SK-N-SH treated with all-trans-retinoic acid at 6 μM for 48 hours (cell line): ENCODE measurements around the gene PUM1.

ENCODE experiments used
- ATAC-seq: fragments of 200-7000 bp; cut with Tn5 transposase; 3 replicates; pipeline ENCODE4 v1.9.1; 2020; ENCODE audit warnings: mild to moderate bottlenecking, moderate library complexity
- ARNTL ChIP-seq: fragments of 450-650 bp; formaldehyde crosslinking; IDR thresholded peaks from 2 replicates; pipeline ENCODE4 v1.5.0; 2020; ENCODE audit warnings: low read depth, mild to moderate bottlenecking, moderate library complexity, borderline replicate concordance
- BACH2 ChIP-seq: fragments of 250-450 bp; sonication (Bioruptor Pico); IDR thresholded peaks from 2 replicates; pipeline ENCODE4 v1.9.0; 2021; ENCODE audit warnings: mild to moderate bottlenecking, borderline replicate concordance
- CSDC2 ChIP-seq: fragments of 250-450 bp; sonication (Bioruptor Pico); IDR thresholded peaks from 2 replicates; pipeline ENCODE4 v1.5.0; 2020; ENCODE audit warnings: mild to moderate bottlenecking, moderate library complexity
- CSRNP3 ChIP-seq: fragments of 250-450 bp; sonication (Bioruptor Pico); IDR thresholded peaks from 2 replicates; pipeline ENCODE4 v1.5.1; 2021; ENCODE audit warnings: mild to moderate bottlenecking, moderate library complexity
- ESRRG ChIP-seq: fragments of 250-450 bp; sonication (Bioruptor Pico); IDR thresholded peaks from 2 replicates; pipeline ENCODE4 v1.6.1; 2021; ENCODE audit warnings: mild to moderate bottlenecking
- ISL1 ChIP-seq: fragments of 250-450 bp; sonication (Bioruptor Pico); IDR thresholded peaks from 2 replicates; pipeline ENCODE4 v2.1.2; 2022; ENCODE audit warnings: mild to moderate bottlenecking, moderate library complexity
- OSR1 ChIP-seq: fragments of 250-450 bp; sonication (Bioruptor Pico); IDR thresholded peaks from 2 replicates; pipeline ENCODE4 v1.8.0; 2022; ENCODE audit warnings: moderate library complexity, mild to moderate bottlenecking, inconsistent platforms
- PPARA ChIP-seq: fragments of 250-450 bp; sonication (Bioruptor Pico); IDR thresholded peaks from 2 replicates; pipeline ENCODE4 v1.5.0; 2020; ENCODE audit warnings: mild to moderate bottlenecking, borderline replicate concordance
- RARB ChIP-seq: fragments of 250-450 bp; sonication (Bioruptor Pico); IDR thresholded peaks from 2 replicates; pipeline ENCODE4 v1.8.0; 2021; ENCODE audit warnings: mild to moderate bottlenecking, moderate library complexity
- SNAI2 ChIP-seq: fragments of 250-450 bp; sonication (Bioruptor Pico); IDR thresholded peaks from 2 replicates; pipeline ENCODE4 v1.5.0; 2020; ENCODE audit warnings: mild to moderate bottlenecking, moderate library complexity
- TCF4 ChIP-seq: fragments of 250-450 bp; sonication (Bioruptor Pico); IDR thresholded peaks from 2 replicates; pipeline ENCODE4 v1.8.0; 2021; ENCODE audit warnings: mild to moderate bottlenecking, moderate library complexity, borderline replicate concordance
- TOX ChIP-seq: fragments of 250-450 bp; sonication (Bioruptor Pico); IDR thresholded peaks from 2 replicates; pipeline ENCODE4 v1.8.0; 2021; ENCODE audit warnings: mild to moderate bottlenecking, moderate library complexity, borderline replicate concordance
- ZC3H10 ChIP-seq: fragments of 250-450 bp; sonication (Bioruptor Pico); IDR thresholded peaks from 2 replicates; pipeline ENCODE4 v1.5.1; 2021; ENCODE audit warnings: mild to moderate bottlenecking, moderate library complexity
- ZFP30 ChIP-seq: fragments of 450-650 bp; formaldehyde crosslinking; IDR thresholded peaks from 2 replicates; pipeline ENCODE4 v1.5.0; 2022; ENCODE audit warnings: mild to moderate bottlenecking, moderate library complexity
- ZNF565 ChIP-seq: fragments of 450-650 bp; formaldehyde crosslinking; conservative IDR thresholded peaks from 2 replicates; pipeline ENCODE4 v1.5.0; 2020; ENCODE audit warnings: low read depth, mild to moderate bottlenecking, moderate library complexity
- ZNF8 ChIP-seq: fragments of 450-650 bp; formaldehyde crosslinking; IDR thresholded peaks from 2 replicates; pipeline ENCODE4 v1.5.0; 2020; ENCODE audit warnings: mild to moderate bottlenecking, moderate library complexity
- TF ChIP-seq, protein P1 (sequence below): fragments of 250-450 bp; sonication (Bioruptor Pico); IDR thresholded peaks from 2 replicates; pipeline ENCODE4 v1.8.0; 2020; ENCODE audit warnings: mild to moderate bottlenecking, moderate library complexity, borderline replicate concordance
- TF ChIP-seq, protein P2 (sequence below): fragments of 250-450 bp; sonication (Bioruptor Pico); IDR thresholded peaks from 2 replicates; pipeline ENCODE4 v1.5.1; 2020; ENCODE audit warnings: low read depth, mild to moderate bottlenecking, moderate library complexity
- TF ChIP-seq, protein P3 (sequence below): fragments of 250-450 bp; sonication (Bioruptor Pico); IDR thresholded peaks from 2 replicates; pipeline ENCODE4 v1.5.0; 2020; ENCODE audit warnings: mild to moderate bottlenecking, moderate library complexity

The PUM1 gene

DNA sequence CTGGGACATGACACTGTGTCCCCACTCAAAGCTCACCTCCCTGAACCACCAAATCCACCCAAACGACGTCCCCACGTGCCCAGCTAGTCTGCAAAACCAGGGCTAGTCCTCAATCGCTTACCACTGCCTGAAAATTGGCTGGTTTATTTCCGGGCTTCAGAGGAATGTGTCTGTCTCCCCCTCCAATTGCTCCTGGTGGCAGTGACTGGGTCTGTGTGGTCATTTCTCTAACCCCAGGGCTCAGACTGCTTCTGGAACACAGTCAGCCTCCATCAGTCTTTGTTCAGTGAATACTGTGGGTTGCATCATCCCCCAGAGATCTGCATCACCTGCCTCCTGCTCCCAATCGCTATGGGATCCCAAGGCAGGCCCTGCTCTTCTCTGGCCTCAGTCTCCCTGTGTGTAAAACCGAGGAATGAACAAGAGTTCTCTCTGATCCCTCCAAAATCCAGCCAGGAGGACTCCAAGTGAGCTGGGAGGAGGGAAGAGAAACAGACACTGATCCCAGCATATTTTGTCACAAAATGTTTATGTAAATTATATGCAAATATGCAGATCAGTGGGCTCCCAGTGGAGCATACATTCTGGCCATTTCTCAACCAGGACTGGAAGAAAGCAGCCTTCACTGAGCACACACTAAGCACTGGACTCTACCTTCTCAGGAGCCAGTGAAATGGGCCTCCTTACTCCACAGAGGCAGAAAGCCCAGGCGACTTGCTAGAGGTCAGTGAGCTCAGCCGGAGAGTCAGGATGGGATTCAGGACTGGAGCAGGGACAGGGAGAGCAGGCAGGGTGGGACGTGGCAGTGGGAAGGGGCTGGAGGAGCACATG lies 177.8 kb downstream of the PUM1 start:
- ATAC-seq, result peak; percentile 23
- TF ChIP-seq, protein P1, sequence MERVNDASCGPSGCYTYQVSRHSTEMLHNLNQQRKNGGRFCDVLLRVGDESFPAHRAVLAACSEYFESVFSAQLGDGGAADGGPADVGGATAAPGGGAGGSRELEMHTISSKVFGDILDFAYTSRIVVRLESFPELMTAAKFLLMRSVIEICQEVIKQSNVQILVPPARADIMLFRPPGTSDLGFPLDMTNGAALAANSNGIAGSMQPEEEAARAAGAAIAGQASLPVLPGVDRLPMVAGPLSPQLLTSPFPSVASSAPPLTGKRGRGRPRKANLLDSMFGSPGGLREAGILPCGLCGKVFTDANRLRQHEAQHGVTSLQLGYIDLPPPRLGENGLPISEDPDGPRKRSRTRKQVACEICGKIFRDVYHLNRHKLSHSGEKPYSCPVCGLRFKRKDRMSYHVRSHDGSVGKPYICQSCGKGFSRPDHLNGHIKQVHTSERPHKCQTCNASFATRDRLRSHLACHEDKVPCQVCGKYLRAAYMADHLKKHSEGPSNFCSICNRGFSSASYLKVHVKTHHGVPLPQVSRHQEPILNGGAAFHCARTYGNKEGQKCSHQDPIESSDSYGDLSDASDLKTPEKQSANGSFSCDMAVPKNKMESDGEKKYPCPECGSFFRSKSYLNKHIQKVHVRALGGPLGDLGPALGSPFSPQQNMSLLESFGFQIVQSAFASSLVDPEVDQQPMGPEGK (CRISPR knock-in tag), result no peak
- TF ChIP-seq BACH2 (CRISPR knock-in tag), result no peak
- no peak for TF ChIP-seq SNAI2
- TF ChIP-seq ZNF8, result no peak
- TF ChIP-seq, protein P2, sequence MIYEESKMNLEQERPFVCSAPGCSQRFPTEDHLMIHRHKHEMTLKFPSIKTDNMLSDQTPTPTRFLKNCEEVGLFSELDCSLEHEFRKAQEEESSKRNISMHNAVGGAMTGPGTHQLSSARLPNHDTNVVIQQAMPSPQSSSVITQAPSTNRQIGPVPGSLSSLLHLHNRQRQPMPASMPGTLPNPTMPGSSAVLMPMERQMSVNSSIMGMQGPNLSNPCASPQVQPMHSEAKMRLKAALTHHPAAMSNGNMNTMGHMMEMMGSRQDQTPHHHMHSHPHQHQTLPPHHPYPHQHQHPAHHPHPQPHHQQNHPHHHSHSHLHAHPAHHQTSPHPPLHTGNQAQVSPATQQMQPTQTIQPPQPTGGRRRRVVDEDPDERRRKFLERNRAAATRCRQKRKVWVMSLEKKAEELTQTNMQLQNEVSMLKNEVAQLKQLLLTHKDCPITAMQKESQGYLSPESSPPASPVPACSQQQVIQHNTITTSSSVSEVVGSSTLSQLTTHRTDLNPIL (CRISPR knock-in tag), result no peak
- TF ChIP-seq CSRNP3, result no peak
- no peak for TF ChIP-seq RARB (CRISPR knock-in tag)
- TF ChIP-seq ZNF565 (CRISPR knock-in tag), result no peak
- no peak for TF ChIP-seq TOX (CRISPR knock-in tag)
- no peak for TF ChIP-seq ZFP30 (CRISPR knock-in tag)
- TF ChIP-seq ISL1 (CRISPR knock-in tag), result no peak
- TF ChIP-seq ARNTL (CRISPR knock-in tag), result no peak
- TF ChIP-seq PPARA (CRISPR knock-in tag), result no peak
- TF ChIP-seq TCF4, result no peak
- no peak for TF ChIP-seq CSDC2
- no peak for TF ChIP-seq ESRRG (CRISPR knock-in tag)

DNA sequence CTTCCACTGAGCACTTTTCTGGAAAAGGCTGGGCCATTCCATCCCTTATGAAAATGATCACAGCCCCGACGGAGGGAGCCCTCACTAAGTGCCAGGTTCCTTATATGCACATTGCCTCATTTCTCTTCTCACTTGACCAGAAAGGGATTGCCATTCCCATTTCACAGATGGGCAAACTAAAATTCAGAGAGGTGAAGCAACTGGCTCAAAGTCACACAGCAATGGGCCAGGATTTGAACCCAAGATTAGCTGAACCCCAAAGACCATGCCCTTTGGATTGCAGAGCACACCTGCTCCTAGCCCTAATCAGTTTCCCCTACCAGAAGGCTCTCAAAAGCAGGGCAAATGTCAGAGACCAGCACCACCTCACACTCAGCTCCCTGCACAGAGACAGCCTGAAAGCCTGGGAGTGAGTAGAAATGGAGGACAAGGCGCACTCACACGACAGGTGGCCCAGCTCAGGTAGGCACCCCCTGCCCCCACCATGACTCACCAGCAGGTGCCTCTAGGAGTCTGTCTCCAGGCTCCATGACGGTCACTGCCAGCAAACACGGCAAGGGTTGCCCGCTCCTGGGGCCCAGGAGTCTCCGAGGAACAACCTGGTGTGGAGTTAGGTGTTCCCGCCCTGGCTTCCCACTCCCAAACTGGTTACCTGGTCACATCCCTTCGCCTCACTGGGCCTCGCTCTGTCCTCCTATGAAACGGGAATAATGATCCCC lies 178.6 kb downstream of the PUM1 start:
- ATAC-seq, result no peak
- TF ChIP-seq ESRRG (CRISPR knock-in tag), result no peak
- TF ChIP-seq TCF4, result no peak
- no peak for TF ChIP-seq ZC3H10
- TF ChIP-seq ZNF8, result no peak
- TF ChIP-seq ISL1 (CRISPR knock-in tag), result no peak
- no peak for TF ChIP-seq ZFP30 (CRISPR knock-in tag)
- TF ChIP-seq PPARA (CRISPR knock-in tag), result no peak
- TF ChIP-seq, protein P1 (CRISPR knock-in tag), result no peak
- no peak for TF ChIP-seq SNAI2
- no peak for TF ChIP-seq OSR1 (CRISPR knock-in tag)
- TF ChIP-seq CSRNP3, result no peak
- no peak for TF ChIP-seq CSDC2

DNA sequence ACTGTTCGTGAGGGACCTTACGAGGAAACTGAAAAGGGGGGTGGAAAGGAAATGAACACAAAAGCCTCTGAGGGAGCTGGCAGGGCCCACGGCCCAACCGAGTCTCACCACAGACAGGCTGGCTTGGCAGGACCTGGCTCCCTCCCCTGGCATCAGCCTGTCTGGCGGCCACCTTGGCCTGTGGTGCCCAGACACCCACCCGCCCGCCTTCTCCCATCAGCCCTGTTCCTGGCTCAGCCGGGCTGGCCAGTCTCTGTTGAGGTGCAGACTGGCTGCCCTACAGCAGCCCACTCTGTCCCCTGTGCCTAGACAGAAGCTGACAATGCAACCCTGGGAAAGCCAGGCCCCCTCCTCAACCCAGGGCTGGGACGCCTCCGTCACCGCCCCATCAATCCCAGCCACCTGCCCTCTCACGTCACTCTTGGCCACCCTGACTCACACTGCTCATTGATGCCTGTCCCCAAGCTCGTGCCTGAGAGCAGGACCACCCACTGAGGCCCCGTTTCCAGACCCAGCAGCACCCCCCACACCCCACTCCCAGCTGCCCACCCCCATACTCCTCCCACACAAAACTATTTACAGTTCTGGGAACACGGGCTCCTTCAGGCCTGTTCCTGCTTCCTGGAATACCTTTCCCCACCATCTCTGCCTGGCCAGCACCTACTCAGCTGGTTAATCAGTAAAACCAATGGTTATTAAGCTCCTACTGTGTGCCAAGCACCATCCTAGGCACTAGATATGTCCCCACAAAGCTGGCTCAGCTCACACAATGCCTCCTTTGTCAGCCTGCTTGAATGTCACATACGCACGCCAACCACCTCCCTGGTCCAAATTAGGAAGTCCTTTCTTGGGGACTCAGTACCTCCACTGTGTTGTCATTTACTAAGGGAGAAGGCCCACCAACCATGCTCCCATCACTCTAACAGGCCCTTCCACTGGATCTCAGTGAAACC lies 179.7 kb downstream of the PUM1 start:
- ATAC-seq, result no peak
- TF ChIP-seq BACH2 (CRISPR knock-in tag) (no peak), SNAI2 (no peak), ISL1 (CRISPR knock-in tag) (no peak), RARB (CRISPR knock-in tag) (no peak), OSR1 (CRISPR knock-in tag) (no peak), PPARA (CRISPR knock-in tag) (no peak), ARNTL (CRISPR knock-in tag) (no peak), ZNF8 (no peak)
- TF ChIP-seq, protein P2 (CRISPR knock-in tag), result no peak
- TF ChIP-seq, protein P3, sequence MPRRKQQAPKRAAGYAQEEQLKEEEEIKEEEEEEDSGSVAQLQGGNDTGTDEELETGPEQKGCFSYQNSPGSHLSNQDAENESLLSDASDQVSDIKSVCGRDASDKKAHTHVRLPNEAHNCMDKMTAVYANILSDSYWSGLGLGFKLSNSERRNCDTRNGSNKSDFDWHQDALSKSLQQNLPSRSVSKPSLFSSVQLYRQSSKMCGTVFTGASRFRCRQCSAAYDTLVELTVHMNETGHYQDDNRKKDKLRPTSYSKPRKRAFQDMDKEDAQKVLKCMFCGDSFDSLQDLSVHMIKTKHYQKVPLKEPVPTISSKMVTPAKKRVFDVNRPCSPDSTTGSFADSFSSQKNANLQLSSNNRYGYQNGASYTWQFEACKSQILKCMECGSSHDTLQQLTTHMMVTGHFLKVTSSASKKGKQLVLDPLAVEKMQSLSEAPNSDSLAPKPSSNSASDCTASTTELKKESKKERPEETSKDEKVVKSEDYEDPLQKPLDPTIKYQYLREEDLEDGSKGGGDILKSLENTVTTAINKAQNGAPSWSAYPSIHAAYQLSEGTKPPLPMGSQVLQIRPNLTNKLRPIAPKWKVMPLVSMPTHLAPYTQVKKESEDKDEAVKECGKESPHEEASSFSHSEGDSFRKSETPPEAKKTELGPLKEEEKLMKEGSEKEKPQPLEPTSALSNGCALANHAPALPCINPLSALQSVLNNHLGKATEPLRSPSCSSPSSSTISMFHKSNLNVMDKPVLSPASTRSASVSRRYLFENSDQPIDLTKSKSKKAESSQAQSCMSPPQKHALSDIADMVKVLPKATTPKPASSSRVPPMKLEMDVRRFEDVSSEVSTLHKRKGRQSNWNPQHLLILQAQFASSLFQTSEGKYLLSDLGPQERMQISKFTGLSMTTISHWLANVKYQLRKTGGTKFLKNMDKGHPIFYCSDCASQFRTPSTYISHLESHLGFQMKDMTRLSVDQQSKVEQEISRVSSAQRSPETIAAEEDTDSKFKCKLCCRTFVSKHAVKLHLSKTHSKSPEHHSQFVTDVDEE, result no peak
